AG08396 (cell line): ENCODE data around the gene SLIT1.

ENCODE experiments used
- DNase-seq: peaks from one replicate; pipeline ENCODE4 v3.0.0; 2012; ENCODE audit warnings: low spot score, mixed read lengths

The SLIT1 gene

GRCh38 chr10:96968682-96969423 lies 216.9 kb downstream of the SLIT1 start:
- no peak for DNase-seq

DNA sequence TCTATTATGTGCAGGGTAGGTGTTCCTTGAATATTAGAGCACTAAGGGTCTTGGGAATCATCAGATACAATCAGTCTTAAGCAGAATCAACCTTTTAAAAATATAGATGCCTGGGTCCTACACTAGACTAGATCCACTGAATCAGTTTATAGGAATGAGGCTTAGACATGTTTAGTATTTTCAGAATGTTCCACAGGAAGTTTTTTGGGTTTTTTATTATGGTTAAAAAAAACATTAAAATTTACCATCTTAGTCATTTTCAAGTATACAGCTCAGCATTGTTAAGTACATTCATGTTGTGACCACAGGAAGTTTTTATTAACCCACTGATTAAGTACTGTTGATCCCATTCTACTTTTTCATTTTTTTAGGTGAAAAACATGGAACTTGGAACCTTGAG lies 217.9 kb downstream of the SLIT1 start:
- no peak for DNase-seq

GRCh38 chr10:96964131-96964530 lies 221.6 kb downstream of the SLIT1 start:
- no peak for DNase-seq

DNA sequence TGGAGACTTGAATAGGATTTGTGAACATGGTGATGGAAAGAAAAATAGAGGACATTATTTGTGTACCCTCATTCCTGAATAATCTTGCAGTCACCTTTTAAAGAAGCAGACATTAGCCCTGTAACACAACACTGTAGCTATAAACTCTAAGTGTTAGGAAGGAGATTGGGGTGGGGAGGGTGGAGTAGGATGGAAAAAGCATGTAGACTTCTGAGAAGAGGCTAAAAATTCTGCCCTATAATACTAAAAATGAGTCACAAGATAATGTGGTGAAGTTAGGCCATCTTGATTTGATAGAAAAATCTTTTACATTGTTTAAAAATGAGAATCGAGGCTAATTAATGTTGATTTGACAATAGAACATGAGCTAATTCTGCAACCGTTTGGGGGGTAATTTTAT lies 224.9 kb downstream of the SLIT1 start:
- DNase-seq: no peak

DNA sequence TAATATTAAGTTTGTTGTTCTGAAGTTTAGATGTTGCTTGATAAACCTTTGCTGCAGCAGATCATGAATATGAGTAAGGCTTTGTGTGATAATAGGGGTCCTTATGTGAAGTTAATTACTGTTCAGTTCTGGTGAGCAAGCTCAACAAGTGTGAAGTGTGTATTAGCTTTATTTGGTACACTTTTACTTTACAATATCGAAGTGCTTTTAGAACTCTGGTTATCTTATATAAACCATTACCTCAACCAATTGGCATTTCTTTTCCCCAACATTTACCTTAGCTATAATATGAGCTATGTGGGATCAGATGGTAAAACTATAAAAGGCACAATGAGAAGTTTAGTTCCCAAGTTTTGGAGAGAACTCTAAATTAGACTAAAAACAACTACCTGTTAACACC lies 226.0 kb downstream of the SLIT1 start:
- DNase-seq: no peak

DNA sequence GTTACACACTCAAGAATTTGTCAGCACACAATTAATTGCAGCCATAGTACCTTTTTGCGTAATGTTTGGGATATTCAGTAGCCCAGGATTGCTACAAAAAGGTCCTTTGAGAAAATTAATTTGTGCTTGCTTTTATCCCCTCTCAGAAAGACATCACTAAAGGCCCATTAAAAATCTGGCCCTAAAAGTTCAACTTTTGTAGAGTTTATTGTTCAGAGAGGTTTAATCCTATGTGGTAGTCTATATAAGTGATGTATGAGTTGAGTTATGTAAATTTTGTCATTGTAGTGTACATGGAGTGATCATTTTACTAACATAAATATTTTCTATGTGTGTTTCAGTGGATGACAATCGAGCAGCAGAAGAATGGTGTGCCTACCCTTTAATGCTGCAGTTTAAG lies 227.7 kb downstream of the SLIT1 start:
- no peak for DNase-seq

DNA sequence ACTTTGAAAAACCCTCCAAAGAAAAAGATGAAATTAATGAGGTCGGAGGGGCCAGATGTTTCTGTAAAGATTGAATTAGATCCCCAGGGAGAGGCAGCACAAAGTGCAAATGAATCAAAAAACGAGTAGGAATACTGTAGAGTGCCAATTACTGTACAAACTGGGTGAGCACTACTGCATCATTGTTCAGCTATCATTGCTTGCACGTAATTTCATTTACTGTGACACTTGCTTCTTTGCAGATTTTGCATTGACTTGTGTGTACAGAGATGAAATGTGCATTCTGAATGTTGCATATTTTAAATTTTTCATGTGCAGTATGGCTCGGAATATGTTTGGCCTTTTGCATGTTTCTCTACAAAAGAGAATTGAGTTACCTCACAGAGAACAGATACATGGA lies 230.0 kb downstream of the SLIT1 start:
- no peak for DNase-seq

GRCh38 chr10:96951954-96952353 lies 233.8 kb downstream of the SLIT1 start:
- DNase-seq: no peak

GRCh38 chr10:96949039-96949683 lies 236.6 kb downstream of the SLIT1 start:
- no peak for DNase-seq
